ENCODE measurements around the gene NEURL2. TPM values are rescaled to one million over a fixed set of nuclear protein-coding genes. Genes with fewer than 3 reads are reported as not detected.
A peak's percentile ranks its signal among the peaks of the same experiment; 100 is the strongest.
"Not testable (repeated sequence)": the region's sequence is repeated elsewhere in the genome, so short reads cannot be mapped to it uniquely, and the experiment has no call there.

Gene NEURL2
- total RNA-seq, 4 donors from 2014 or later = 4.2 to 11.5 (median 5.7) TPM

- TF ChIP-seq POLR2AphosphoS5 (IDR thresholded peaks at IDR 0.05) (no peak), CTCF (IDR thresholded peaks at IDR 0.05) (peak in 1 of 2 donors; percentile 15)
- peak overlapping the region; percentile 86 for H3K4me3 ChIP-seq
- peaks cover 38% of the 10 kb centered on the region for H3K4me1 ChIP-seq
- H3K36me3 ChIP-seq = peaks cover 16% of the 10 kb centered on the region
- H3K9me3 ChIP-seq = no peaks in the 10 kb centered on the region
- peak in 1 of 2 donors; percentile 84 for DNase-seq (ENCODE audit: low spot score in 2 of 2)
- WGBS = 43% methylated on average over 13 of the region's 22 CpGs
- peak overlapping the region; percentile 100 for H3K27ac ChIP-seq
- H3K27me3 ChIP-seq = no peaks in the 10 kb centered on the region
Measured at GRCh38 chr20:45933266-45934045, 42.4 kb upstream of the NEURL2 start.

- not testable (repeated sequence) for H3K27ac ChIP-seq; H3K4me3 ChIP-seq; H3K27me3 ChIP-seq; DNase-seq (ENCODE audit: low spot score in 2 of 2); H3K36me3 ChIP-seq; H3K9me3 ChIP-seq
- H3K4me1 ChIP-seq = peaks cover 28% of the 10 kb centered on the region
- 94% methylated on average over 17 of the region's 17 CpGs for WGBS
Measured at GRCh38 chr20:45931680-45932079, 40.7 kb upstream of the NEURL2 start.

- Histone ChIP-seq H3K9me3 (no peaks in the 10 kb centered on the region), H3K27me3 (no peaks in the 10 kb centered on the region)
Measured at GRCh38 chr20:45927071-45927878, 36.3 kb upstream of the NEURL2 start.

GRCh38 chr20:45926731-45927070, 35.7 kb upstream of the NEURL2 start:
- DNase-seq (ENCODE audit: low spot score in 2 of 2) = no peak
- H3K9me3 ChIP-seq = no peaks in the 10 kb centered on the region
- TF ChIP-seq POLR2A (IDR thresholded peaks at IDR 0.05) (no peak), CTCF (IDR thresholded peaks at IDR 0.05) (no peak), EP300 (IDR thresholded peaks at IDR 0.05) (no peak), POLR2AphosphoS5 (IDR thresholded peaks at IDR 0.05) (no peak)
- no peaks in the 10 kb centered on the region for H3K27me3 ChIP-seq
- no peak overlapping the region for H3K4me3 ChIP-seq
- peaks cover 23% of the 10 kb centered on the region for H3K4me1 ChIP-seq
- H3K36me3 ChIP-seq = no peaks in the 10 kb centered on the region
- H3K27ac ChIP-seq = no peak overlapping the region
- 74% methylated on average over 2 of the region's 2 CpGs for WGBS

More at GRCh38 chr20:45927071-45927878, 36.3 kb upstream of the NEURL2 start:
- DNase-seq (ENCODE audit: low spot score in 2 of 2) = no peak
- TF ChIP-seq CTCF (IDR thresholded peaks at IDR 0.05) (no peak), POLR2A (IDR thresholded peaks at IDR 0.05) (no peak), POLR2AphosphoS5 (IDR thresholded peaks at IDR 0.05) (no peak), EP300 (IDR thresholded peaks at IDR 0.05) (no peak)
- no peak overlapping the region for H3K27ac ChIP-seq
- peaks cover 23% of the 10 kb centered on the region for H3K4me1 ChIP-seq
- 88% methylated on average over 14 of the region's 14 CpGs for WGBS
- H3K36me3 ChIP-seq = no peaks in the 10 kb centered on the region
- no peak overlapping the region for H3K4me3 ChIP-seq

GRCh38 chr20:45925821-45926506, 35.0 kb upstream of the NEURL2 start:
- 68% methylated on average over 6 of the region's 9 CpGs for WGBS
- no peak for DNase-seq (ENCODE audit: low spot score in 2 of 2)
- H3K4me3 ChIP-seq = no peak overlapping the region
- no peaks in the 10 kb centered on the region for H3K27me3 ChIP-seq
- no peak for TF ChIP-seq CTCF (IDR thresholded peaks at IDR 0.05)
- TF ChIP-seq POLR2AphosphoS5 (IDR thresholded peaks at IDR 0.05) = no peak
- no peak for TF ChIP-seq EP300 (IDR thresholded peaks at IDR 0.05)
- no peak for TF ChIP-seq POLR2A (IDR thresholded peaks at IDR 0.05)
- peaks cover 23% of the 10 kb centered on the region for H3K4me1 ChIP-seq
- no peaks in the 10 kb centered on the region for H3K9me3 ChIP-seq
- no peaks in the 10 kb centered on the region for H3K36me3 ChIP-seq
- no peak overlapping the region for H3K27ac ChIP-seq

All from suprapubic skin (tissue), 4 donors.